Skeletal muscle tissue (tissue), 5 donors: ENCODE data around the gene SUGP1. TPM values are rescaled to one million over a fixed set of nuclear protein-coding genes. Genes with fewer than 3 reads are reported as not detected.

Experiments used
- H3K27ac ChIP-seq: one replicate; pipeline ENCODE4 v1.7.0; 2013; ENCODE audit warnings: mild to moderate bottlenecking, low read depth, low read length, inconsistent platforms
- H3K27me3 ChIP-seq, 3 donors: one replicate each; pipeline ENCODE4 v1.7.0; 2013; ENCODE audit warnings: low read length in 3 of 3; ENCODE audit not compliant: control insufficient read depth in 3 of 3, insufficient read depth in 3 of 3
- H3K36me3 ChIP-seq, 3 donors: one replicate each; pipeline ENCODE4 v1.7.0; 2013; ENCODE audit warnings: low read length in 3 of 3; ENCODE audit not compliant: control insufficient read depth in 3 of 3, insufficient read depth in 3 of 3
- H3K4me1 ChIP-seq, 3 donors: one replicate each; pipeline ENCODE4 v1.7.0; 2013; ENCODE audit warnings: low read length in 3 of 3, mild to moderate bottlenecking in 3 of 3; ENCODE audit not compliant: control insufficient read depth in 3 of 3, insufficient read depth in 3 of 3
- H3K4me3 ChIP-seq, 3 donors: one replicate each; pipeline ENCODE4 v1.7.0; 2013; ENCODE audit warnings: low read length in 3 of 3
- H3K9ac ChIP-seq, 3 donors: one replicate each; pipeline ENCODE4 v1.7.0; 2013; ENCODE audit warnings: low read length in 3 of 3, mild to moderate bottlenecking in 3 of 3, moderate library complexity in 2 of 3, low read depth in 1 of 3
- H3K9me3 ChIP-seq, 3 donors: one replicate each; pipeline ENCODE4 v1.7.0; 2013; ENCODE audit warnings: low read length in 3 of 3; ENCODE audit not compliant: control insufficient read depth in 3 of 3
- small RNA-seq: library from RNA; depleted of rRNA; stranded (forward); fragments of <200 nt; gene quantifications from one replicate; pipeline ENCODE3, GENCODE V24; 2014
- total RNA-seq: library from RNA; depleted of rRNA; stranded (reverse); fragments of >200 nt; gene quantifications from one replicate; pipeline ENCODE4 v1.2.3, GENCODE V29; 2014
- donor health status: Osteomylitis.

The SUGP1 gene
- total RNA-seq, 1 donor from 2014 or later, result 13.6 TPM

DNA sequence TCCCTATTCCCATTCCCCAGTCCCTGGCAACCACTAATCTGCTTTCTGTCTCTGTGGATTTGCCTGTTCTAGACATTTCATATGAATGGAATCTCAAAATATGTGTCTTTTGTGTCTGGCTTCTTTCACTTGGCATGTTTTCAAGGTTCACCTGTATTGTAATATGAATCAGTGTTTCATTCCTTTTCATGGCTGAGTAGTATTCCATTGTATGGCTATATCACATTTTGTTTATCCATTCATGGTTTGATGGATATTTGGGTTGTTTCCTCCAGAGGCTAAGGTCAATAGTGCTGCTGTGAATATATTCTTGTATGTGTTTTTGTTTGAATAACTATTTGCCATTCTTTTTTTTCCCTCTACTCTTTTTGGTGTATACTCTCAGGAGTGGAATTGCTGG, 84.1 kb downstream of the SUGP1 start:
- H3K4me3 ChIP-seq, result no peak overlapping the region
- H3K36me3 ChIP-seq, result no peaks in the 10 kb centered on the region
- no peak overlapping the region for H3K27ac ChIP-seq
- H3K4me1 ChIP-seq, result no peaks in the 10 kb centered on the region
- peaks cover 15 to 27% (median 15%) of the 10 kb centered on the region in 3 donors for H3K27me3 ChIP-seq
- H3K9ac ChIP-seq, result no peak overlapping the region
- peaks cover 16 to 19% (median 17%) of the 10 kb centered on the region in 3 donors for H3K9me3 ChIP-seq

DNA sequence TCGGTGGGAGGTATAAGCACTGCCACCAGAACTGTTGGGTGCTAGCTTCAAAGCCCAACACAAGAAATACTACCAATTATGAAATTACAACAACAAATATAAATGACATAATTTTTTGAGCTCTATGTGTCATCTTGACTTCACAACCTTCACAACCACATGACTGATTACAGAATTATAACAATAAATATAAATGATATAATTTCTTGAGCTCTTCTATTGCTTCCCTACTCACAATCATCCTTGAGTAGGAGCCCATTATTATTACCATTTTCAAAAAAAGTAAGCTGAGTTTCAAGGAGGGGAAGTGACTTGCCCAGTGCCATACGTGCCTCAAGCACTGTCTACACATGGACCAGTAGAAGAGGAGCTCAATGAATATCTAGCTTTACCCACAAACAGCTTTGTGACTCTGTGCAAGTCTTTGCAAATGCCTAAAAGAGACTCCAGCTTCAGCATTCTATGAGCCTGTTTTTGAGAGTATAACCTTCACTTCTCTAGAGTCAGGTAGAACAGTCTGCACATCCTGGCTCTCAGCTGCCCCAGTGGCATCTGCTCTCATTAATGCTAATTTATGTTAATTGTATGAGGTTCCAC, 86.0 kb downstream of the SUGP1 start:
- H3K36me3 ChIP-seq, result no peaks in the 10 kb centered on the region
- H3K4me1 ChIP-seq, result no peaks in the 10 kb centered on the region
- H3K9ac ChIP-seq, result no peak overlapping the region
- peak overlapping the region in 1 of 3 donors; percentile 41 for H3K4me3 ChIP-seq
- peaks cover 12 to 18% (median 12%) of the 10 kb centered on the region in 3 donors for H3K27me3 ChIP-seq
- H3K27ac ChIP-seq, result no peak overlapping the region
- peaks cover 16 to 19% (median 17%) of the 10 kb centered on the region in 3 donors for H3K9me3 ChIP-seq

DNA sequence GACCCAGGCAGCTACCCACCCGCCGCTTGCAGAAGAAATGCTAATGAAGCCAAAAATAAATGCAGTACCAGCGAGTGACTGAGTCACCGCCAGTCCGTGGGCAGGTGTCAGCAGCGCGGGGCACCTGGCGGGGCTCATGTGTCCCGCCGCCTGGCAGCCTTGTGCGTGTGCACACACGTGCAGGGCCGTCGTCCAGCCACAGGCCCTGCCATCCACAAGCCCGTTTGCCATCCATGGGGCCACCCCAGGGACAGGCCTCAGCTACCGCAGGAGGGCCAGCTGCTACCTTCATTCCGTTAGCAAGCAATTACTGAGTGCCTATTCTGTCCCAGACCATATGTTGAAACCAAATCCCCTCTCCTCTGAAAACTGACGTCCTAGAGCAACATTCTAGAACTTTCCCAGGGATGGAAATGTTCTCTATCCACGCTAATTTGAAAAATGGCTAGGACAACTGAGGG, 88.0 kb downstream of the SUGP1 start:
- Histone ChIP-seq H3K36me3 (no peaks in the 10 kb centered on the region), H3K4me3 (no peak overlapping the region), H3K27ac (no peak overlapping the region), H3K27me3 (peaks cover 23 to 28% (median 25%) of the 10 kb centered on the region in 3 donors), H3K9me3 (peaks cover 16 to 19% (median 17%) of the 10 kb centered on the region in 3 donors), H3K4me1 (no peaks in the 10 kb centered on the region), H3K9ac (no peak overlapping the region)

DNA sequence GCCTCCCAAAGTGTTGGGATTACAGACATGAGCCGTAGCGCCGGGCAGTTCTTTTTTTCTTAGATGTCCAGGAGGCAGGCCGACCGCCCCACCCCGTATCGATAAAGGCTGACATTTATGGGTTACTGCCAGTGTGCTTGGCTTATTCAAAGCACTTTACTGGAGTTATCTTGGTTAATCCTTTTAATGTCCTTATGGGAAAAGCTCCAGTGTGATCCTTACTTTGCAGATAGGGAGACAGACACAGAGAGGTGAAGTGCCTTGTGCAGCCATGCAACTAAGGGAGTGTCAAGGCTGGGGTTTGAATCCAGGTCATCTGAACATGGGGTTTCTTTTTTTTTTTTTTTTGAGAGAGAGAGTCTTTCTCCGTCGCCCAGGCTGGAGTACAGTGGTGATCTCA, 89.3 kb downstream of the SUGP1 start:
- no peak overlapping the region for H3K27ac ChIP-seq
- H3K36me3 ChIP-seq, result no peaks in the 10 kb centered on the region
- H3K27me3 ChIP-seq, result peaks cover 36 to 41% (median 36%) of the 10 kb centered on the region in 3 donors
- H3K4me1 ChIP-seq, result no peaks in the 10 kb centered on the region
- peaks cover 16 to 18% (median 17%) of the 10 kb centered on the region in 3 donors for H3K9me3 ChIP-seq
- no peak overlapping the region for H3K9ac ChIP-seq
- H3K4me3 ChIP-seq, result no peak overlapping the region

DNA sequence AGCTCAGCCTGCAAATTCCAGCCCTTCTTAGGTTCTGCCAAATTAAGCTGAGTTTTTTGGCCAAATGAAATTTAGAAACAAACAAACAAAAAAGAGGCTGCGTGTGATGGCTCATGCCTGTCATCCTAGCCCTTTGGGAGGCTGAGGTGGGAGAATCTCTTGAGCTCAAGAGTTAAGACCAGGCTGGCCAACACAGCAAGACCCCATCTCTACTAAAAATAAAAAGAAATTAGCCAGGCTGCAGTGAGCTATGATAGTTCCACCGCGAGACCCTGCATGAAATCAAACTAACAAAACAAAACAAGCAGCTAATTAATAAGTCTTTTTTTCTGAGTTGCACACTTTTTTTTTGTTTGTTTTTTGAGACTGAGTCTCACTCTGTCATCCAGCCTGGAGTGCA, 90.6 kb downstream of the SUGP1 start:
- no peak overlapping the region for H3K27ac ChIP-seq
- no peaks in the 10 kb centered on the region for H3K36me3 ChIP-seq
- peaks cover 12% of the 10 kb centered on the region in 3 donors for H3K9me3 ChIP-seq
- peaks cover 47 to 52% (median 47%) of the 10 kb centered on the region in 3 donors for H3K27me3 ChIP-seq
- H3K9ac ChIP-seq, result no peak overlapping the region
- peaks cover 0 to 5% (median 0%) of the 10 kb centered on the region in 3 donors for H3K4me1 ChIP-seq
- no peak overlapping the region for H3K4me3 ChIP-seq

DNA sequence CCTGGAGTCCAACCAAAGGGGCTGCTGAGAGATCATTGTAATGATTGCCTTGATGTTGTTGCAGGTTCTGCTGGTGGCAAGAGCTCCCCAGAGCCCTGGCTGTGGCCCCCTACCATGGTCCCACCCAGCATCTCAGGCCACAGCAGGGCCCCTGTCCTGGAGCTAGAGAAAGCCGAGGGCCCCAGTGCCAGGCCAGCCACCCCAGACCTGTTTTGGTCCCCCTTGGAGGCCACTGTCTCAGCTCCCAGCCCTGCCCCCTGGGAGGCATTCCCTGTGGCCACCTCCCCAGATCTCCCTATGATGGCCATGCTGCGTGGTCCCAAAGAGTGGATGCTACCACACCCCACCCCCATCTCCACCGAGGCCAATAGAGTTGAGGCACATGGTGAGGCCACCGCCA, 93.1 kb downstream of the SUGP1 start:
- Histone ChIP-seq H3K27me3 (peaks cover 54 to 55% (median 55%) of the 10 kb centered on the region in 3 donors), H3K4me3 (no peak overlapping the region)

DNA sequence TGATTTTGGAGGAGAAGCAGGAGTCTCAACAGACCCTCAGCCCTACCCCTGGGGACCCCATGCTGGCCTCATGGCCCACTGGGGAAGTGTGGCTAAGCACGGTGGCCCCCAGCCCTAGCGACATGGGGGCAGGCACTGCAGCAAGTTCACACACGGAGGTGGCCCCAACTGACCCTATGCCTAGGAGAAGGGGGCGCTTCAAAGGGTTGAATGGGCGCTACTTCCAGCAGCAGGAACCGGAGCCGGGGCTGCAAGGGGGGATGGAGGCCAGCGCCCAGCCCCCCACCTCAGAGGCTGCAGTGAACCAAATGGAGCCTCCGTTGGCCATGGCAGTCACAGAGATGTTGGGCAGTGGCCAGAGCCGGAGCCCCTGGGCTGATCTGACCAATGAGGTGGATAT, 93.6 kb downstream of the SUGP1 start:
- peaks cover 54 to 57% (median 55%) of the 10 kb centered on the region in 3 donors for H3K27me3 ChIP-seq
- peaks cover 0 to 5% (median 0%) of the 10 kb centered on the region in 3 donors for H3K4me1 ChIP-seq
- no peak overlapping the region for H3K4me3 ChIP-seq
- H3K36me3 ChIP-seq, result no peaks in the 10 kb centered on the region
- no peaks in the 10 kb centered on the region for H3K9me3 ChIP-seq
- H3K27ac ChIP-seq, result no peak overlapping the region
- no peak overlapping the region for H3K9ac ChIP-seq

More for the DNA sequence above, 93.1 kb downstream of the SUGP1 start:
- H3K4me1 ChIP-seq, result peaks cover 0 to 5% (median 0%) of the 10 kb centered on the region in 3 donors
- H3K36me3 ChIP-seq, result no peaks in the 10 kb centered on the region
- no peak overlapping the region for H3K27ac ChIP-seq
- H3K9ac ChIP-seq, result no peak overlapping the region
- H3K9me3 ChIP-seq, result no peaks in the 10 kb centered on the region

DNA sequence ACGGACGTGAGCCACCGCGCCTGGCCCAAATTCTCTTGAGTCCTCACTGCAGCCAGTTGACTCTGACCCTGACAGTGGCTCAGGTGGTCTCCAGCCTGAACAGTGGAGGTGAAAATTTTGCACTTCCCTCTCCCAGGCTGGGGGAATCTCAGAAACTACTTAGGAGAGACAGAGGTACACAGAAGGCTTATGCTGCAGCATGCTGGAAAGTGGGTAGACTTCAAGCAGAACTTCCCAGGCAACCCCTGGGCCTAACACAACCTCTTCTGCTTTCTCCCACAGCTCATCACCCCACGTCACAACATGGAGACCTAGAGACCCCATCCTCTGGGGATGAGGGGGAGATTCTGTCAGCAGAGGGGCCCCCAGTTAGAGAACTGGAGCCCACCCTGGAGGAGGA, 94.1 kb downstream of the SUGP1 start:
- H3K4me1 ChIP-seq, result peaks cover 0 to 5% (median 0%) of the 10 kb centered on the region in 3 donors
- H3K9ac ChIP-seq, result no peak overlapping the region
- peaks cover 54 to 58% (median 55%) of the 10 kb centered on the region in 3 donors for H3K27me3 ChIP-seq
- H3K4me3 ChIP-seq, result no peak overlapping the region
- no peak overlapping the region for H3K27ac ChIP-seq
- H3K36me3 ChIP-seq, result no peaks in the 10 kb centered on the region
- no peaks in the 10 kb centered on the region for H3K9me3 ChIP-seq

Small RNAs within 50 kb of the gene (small RNA-seq; reads per million reads assigned to genes)
- gene RNU6-1028P, result not detected

Other genes with a start within 250 kb of the SUGP1 start
- gene TMEM161A, start 182.0 kb downstream of the SUGP1 start, total RNA-seq, result 11.0 TPM
- gene MEF2B, start 150.2 kb downstream of the SUGP1 start, total RNA-seq, result not detected
- 4.2 TPM for gene BORCS8, start 128.4 kb downstream of the SUGP1 start, total RNA-seq
- gene RFXANK, start 128.3 kb downstream of the SUGP1 start, total RNA-seq, result 56.9 TPM
- 7.3 TPM for gene NR2C2AP, start 117.1 kb downstream of the SUGP1 start, total RNA-seq
- not detected for gene NCAN, start 108.6 kb downstream of the SUGP1 start, total RNA-seq
- 1.6 TPM for gene TM6SF2, start 47.2 kb downstream of the SUGP1 start, total RNA-seq
- gene MAU2, start 320 bp upstream of the SUGP1 start, total RNA-seq, result 20.9 TPM
- gene GATAD2A, start 85.2 kb upstream of the SUGP1 start, total RNA-seq, result 19.8 TPM
- not detected for gene TSSK6, start 195.0 kb upstream of the SUGP1 start, total RNA-seq
- 169 TPM for gene NDUFA13, start 195.7 kb upstream of the SUGP1 start, total RNA-seq
- gene YJEFN3, start 208.4 kb upstream of the SUGP1 start, total RNA-seq, result 0.52 TPM
- 11.0 TPM for gene CILP2, start 217.8 kb upstream of the SUGP1 start, total RNA-seq